Mesodermal cell (in vitro differentiated cells): ENCODE results near the gene RHOT2.

Source experiments
- H3K27ac ChIP-seq: 2 replicates; pipeline ENCODE4 v1.7.0; 2013; ENCODE audit warnings: mild to moderate bottlenecking, low read depth, low read length, moderate library complexity; ENCODE audit not compliant: severe bottlenecking
- H3K36me3 ChIP-seq: 2 replicates; pipeline ENCODE4 v1.7.1; 2013; ENCODE audit warnings: mild to moderate bottlenecking, low read length, moderate library complexity; ENCODE audit not compliant: control insufficient read depth, insufficient read depth
- H3K4me1 ChIP-seq: one replicate; pipeline ENCODE4 v1.7.1; 2013; ENCODE audit warnings: mild to moderate bottlenecking, low read length; ENCODE audit not compliant: insufficient read depth, control insufficient read depth, poor library complexity, severe bottlenecking
- H3K4me3 ChIP-seq: 2 replicates; pipeline ENCODE4 v1.7.0; 2013; ENCODE audit warnings: low read length, control low read depth, mild to moderate bottlenecking; ENCODE audit not compliant: insufficient read depth, poor library complexity, severe bottlenecking; ENCODE audit errors: extremely low read depth
- H3K9me3 ChIP-seq: 2 replicates; pipeline ENCODE4 v1.7.1; 2013; ENCODE audit warnings: mild to moderate bottlenecking, low read length, moderate library complexity; ENCODE audit not compliant: control insufficient read depth
- WGBS, 2 experiments: methylation state at CpG; one replicate each; pipeline ENCODE4 v1.1.5; 2013; ENCODE audit warnings: missing lambda C conversion rate in 2 of 2; ENCODE audit not compliant: insufficient coverage in 2 of 2; 5-methylcytosine and 5-hydroxymethylcytosine counted together

RHOT2 gene

DNA sequence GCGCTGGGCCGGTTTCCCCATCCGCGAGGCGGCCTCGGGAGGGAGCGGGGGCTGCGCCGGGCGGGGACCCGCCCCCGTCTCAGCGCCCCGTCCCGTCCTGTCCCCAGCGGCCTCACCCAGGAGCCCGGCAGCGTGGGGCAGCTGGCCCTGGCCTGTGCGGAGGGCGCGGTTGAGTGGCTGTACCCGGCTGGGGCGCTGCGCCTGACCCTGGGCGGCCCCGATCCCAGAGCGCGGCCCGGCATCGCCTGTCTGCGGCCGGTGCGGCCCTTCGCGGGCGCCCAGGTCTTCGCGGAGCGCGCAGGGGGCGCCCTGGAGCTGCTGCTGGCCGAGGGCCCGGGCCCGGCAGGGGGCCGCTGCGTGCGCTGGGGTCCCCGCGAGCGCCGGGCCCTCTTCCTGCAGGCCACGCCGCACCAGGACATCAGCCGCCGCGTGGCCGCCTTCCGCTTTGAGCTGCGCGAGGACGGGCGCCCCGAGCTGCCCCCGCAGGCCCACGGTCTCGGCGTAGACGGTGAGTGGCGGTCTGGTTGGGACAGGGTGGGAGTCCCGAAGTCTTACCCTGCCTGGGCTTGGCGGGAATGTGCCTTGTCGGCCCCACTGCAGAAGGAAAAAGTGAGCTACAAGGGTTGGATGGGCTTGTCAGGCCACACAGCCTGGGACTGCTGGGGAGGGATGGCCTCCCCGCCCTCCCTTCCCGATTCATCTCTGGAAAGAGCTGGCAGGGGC lies 47.7 kb downstream of the RHOT2 start:
- H3K4me1 ChIP-seq, result peaks cover 17% of the 10 kb centered on the region
- 5% methylated on average over 51 to 69 of the region's 74 CpGs for WGBS, 2 experiments
- no peaks in the 10 kb centered on the region for H3K9me3 ChIP-seq
- H3K36me3 ChIP-seq, result peaks cover 4% of the 10 kb centered on the region
- H3K27ac ChIP-seq, result peak overlapping the region; percentile 53
- peak overlapping the region; percentile 58 for H3K4me3 ChIP-seq

DNA sequence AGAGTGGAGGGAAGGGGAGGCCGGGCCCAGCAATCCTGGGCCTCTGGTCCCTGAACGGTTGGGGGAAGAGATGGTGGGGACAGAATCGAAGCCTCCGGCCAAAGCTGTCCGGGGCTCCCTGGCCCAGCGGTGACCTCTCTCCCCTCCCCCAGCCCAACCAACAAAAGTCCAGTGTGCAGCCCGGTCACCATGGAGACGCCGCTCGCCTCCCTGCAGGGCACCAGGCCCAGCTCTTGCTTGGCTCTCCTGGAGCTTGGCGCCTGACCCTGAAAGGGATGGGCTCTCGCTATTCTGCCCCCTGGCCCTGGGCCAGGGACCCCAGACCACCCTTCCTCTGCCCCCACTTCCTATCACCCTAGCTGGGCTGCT lies 48.3 kb downstream of the RHOT2 start:
- WGBS, 2 experiments, result 18 to 31% methylated on average over 4 to 11 of the region's 12 CpGs
- Histone ChIP-seq H3K9me3 (no peaks in the 10 kb centered on the region), H3K4me1 (peaks cover 16% of the 10 kb centered on the region), H3K36me3 (peaks cover 4% of the 10 kb centered on the region), H3K27ac (peak overlapping the region; percentile 53), H3K4me3 (peak overlapping the region; percentile 58)

DNA sequence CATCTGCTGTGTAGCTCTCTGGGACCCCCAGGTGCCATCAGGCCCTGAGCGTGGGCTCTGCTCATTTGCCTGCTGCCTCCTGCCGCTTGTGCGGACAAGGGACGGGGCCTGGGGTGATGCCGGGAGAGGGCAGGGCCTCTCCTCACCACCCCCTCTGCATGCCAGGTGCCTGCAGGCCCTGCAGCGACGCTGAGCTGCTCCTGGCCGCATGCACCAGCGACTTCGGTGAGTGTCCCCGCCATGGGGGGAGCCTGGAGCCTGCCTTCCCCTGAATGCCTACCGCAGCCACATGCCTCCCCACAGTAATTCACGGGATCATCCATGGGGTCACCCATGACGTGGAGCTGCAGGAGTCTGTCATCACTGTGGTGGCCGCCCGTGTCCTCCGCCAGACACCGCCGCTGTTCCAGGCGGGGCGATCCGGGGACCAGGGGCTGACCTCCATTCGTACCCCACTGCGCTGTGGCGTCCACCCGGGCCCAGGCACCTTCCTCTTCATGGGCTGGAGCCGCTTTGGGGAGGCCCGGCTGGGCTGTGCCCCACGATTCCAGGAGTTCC lies 48.9 kb downstream of the RHOT2 start:
- 92% methylated on average over 17 to 29 of the region's 29 CpGs for WGBS, 2 experiments
- peaks cover 16% of the 10 kb centered on the region for H3K4me1 ChIP-seq
- H3K9me3 ChIP-seq, result no peaks in the 10 kb centered on the region
- H3K36me3 ChIP-seq, result peaks cover 4% of the 10 kb centered on the region
- H3K27ac ChIP-seq, result no peak overlapping the region
- H3K4me3 ChIP-seq, result no peak overlapping the region

DNA sequence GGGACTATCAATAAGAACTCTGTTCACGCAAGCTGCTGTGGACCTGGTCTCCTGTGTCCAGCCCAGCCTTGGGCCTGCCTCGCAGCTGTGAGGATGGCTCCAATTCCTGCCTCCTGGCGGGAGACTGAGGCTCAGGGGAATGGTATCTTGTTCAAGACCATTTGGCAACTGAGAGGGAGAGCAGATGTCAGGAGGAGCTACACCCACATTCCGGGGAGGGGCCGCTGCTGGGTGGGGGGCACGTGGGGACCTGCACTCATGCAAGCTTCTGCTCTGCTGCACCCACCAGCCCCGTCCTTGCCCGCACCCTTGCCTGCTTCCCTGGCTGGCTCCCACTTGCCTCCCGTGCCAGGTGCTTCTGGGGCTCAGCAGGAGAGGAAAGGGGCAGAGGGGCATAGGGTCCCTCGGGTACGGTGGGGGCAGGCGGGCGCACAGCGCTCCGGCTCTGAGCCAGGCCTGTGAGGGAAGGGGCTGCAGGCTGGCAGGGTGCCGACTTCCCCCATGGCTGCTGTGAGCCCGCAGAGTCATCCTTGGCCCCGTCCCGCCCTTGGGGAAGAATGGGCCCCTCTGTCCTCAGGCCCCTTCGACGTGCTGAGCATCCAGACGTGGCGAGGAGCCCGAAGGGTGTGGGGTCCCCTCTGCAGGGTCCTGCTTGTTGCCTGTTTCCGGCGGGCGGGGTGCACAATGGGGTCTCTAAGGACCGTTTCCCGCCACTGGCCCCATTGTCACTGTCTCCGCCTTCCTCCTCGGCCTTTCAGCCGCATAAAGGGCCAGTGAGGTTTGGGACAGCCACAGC lies 49.7 kb downstream of the RHOT2 start:
- H3K36me3 ChIP-seq, result peaks cover 5% of the 10 kb centered on the region
- H3K4me3 ChIP-seq, result no peak overlapping the region
- WGBS, 2 experiments, result 78 to 83% methylated on average over 26 to 28 of the region's 32 CpGs
- no peak overlapping the region for H3K27ac ChIP-seq
- H3K9me3 ChIP-seq, result no peaks in the 10 kb centered on the region
- H3K4me1 ChIP-seq, result peaks cover 16% of the 10 kb centered on the region

DNA sequence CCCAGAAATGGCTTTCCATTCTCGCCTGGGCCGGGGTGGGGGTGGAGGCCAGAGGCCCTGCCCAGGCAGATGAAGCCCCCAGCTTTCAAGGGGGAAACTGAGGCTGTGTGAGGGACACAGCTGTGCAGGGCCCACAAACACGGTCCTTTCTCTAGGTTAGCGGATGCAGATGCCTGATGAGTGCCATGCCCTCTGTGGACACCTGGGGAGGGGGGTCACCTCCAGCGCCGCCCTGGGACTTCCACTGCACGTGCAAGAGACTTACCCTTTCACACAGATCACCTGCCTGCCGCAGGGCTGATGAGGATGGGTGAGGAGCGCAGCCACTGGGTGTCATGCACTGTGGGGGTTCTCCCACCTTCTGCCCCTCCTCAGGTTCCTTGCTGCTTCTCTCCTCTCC lies 50.5 kb downstream of the RHOT2 start:
- no peak overlapping the region for H3K27ac ChIP-seq

DNA sequence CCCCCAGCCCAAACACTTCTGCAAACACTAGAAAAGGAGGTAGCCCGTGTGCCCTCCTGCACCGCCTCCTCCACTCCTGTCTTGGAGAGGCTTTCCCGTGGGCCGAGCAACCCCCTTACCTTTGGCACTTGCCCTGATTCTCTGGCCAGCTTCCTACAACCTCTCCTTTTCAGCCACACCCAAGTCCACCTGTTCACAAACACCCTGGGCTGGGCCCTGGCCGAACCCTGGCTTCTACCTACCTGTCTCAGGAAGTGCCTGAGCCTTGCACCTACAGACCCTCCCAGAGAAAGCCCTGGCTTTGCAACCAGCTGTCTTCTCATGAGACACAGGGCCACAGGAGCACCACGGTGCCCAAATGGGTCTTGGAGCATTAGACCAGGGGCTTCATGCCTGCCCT lies 51.0 kb downstream of the RHOT2 start:
- H3K27ac ChIP-seq, result no peak overlapping the region
- H3K9me3 ChIP-seq, result no peaks in the 10 kb centered on the region
- H3K36me3 ChIP-seq, result peaks cover 7% of the 10 kb centered on the region
- peaks cover 16% of the 10 kb centered on the region for H3K4me1 ChIP-seq
- 91% methylated on average over 3 to 5 of the region's 6 CpGs for WGBS, 2 experiments
- no peak overlapping the region for H3K4me3 ChIP-seq

More for the DNA sequence above, 50.5 kb downstream of the RHOT2 start:
- peaks cover 7% of the 10 kb centered on the region for H3K36me3 ChIP-seq
- WGBS, 2 experiments, result 86 to 92% methylated on average over 6 to 9 of the region's 9 CpGs
- no peak overlapping the region for H3K4me3 ChIP-seq
- H3K4me1 ChIP-seq, result peaks cover 16% of the 10 kb centered on the region
- no peaks in the 10 kb centered on the region for H3K9me3 ChIP-seq

DNA sequence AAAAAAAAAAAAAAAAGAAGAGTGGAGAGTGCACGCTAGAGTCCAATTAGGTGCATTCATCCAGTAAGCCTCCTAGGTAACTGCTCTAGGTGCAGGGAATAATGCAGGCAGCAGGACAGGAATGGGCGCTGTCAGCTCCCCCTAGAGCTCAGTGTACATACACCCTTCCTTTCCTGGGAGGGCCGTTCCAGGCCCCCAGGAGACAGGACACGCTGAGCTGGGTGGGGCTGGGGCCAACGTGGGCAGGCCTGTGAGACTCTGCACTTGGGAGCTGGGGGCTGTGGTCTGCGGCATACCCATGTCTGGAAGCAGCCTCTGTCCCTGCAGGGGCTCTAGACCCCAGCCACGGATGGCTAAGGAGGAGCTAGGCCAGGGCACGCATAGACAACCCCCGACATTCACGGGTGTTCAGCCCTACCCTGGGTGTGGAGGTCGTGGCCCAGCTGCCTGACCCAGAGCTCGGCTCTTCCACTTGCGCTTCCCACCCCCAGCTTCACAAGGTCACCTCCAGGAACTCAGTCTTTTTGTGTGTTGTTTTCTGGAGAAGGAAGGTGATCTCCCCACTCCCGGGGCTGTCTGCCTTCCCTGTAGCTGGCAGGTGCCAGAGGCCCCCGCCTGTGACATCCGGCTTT lies 52.0 kb downstream of the RHOT2 start:
- 22 to 32% methylated on average over 6 to 12 of the region's 16 CpGs for WGBS, 2 experiments
- H3K4me1 ChIP-seq, result peaks cover 16% of the 10 kb centered on the region

DNA sequence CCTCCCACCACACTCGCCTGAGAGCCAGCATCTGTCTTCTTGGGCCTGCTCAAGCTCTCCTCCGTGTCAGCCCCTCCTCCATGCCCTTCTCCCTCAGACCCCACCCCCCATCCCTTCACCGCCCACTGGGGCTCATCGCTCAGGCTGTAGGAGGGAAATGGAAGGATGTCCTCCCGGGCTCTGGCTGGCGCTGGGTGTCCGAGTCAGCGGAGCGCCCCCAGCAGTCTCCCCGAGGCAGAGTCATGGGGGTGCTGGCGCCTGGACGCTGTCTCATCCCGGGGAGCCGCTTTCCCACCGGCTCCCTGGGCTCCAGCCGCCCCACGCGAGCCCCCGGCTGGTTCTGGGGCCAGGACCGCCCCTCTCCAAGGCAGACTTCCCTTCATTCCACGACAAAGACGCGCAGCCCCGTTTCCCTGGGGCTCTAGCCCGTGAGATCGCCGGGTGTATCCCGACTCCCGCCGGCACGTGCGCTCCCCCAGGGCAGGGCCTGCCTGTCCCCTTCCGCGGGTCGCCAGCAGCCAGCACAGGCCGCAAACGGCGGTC lies 52.6 kb downstream of the RHOT2 start:
- Histone ChIP-seq H3K36me3 (peaks cover 7% of the 10 kb centered on the region), H3K27ac (peak overlapping the region; percentile 87), H3K4me3 (peak overlapping the region; percentile 67), H3K4me1 (peaks cover 16% of the 10 kb centered on the region), H3K9me3 (no peaks in the 10 kb centered on the region)
- 0% methylated on average over 34 to 37 of the region's 38 CpGs for WGBS, 2 experiments

More for the DNA sequence above, 52.0 kb downstream of the RHOT2 start:
- Histone ChIP-seq H3K36me3 (peaks cover 7% of the 10 kb centered on the region), H3K9me3 (no peaks in the 10 kb centered on the region), H3K27ac (peak overlapping the region; percentile 87), H3K4me3 (peak overlapping the region; percentile 67)

DNA sequence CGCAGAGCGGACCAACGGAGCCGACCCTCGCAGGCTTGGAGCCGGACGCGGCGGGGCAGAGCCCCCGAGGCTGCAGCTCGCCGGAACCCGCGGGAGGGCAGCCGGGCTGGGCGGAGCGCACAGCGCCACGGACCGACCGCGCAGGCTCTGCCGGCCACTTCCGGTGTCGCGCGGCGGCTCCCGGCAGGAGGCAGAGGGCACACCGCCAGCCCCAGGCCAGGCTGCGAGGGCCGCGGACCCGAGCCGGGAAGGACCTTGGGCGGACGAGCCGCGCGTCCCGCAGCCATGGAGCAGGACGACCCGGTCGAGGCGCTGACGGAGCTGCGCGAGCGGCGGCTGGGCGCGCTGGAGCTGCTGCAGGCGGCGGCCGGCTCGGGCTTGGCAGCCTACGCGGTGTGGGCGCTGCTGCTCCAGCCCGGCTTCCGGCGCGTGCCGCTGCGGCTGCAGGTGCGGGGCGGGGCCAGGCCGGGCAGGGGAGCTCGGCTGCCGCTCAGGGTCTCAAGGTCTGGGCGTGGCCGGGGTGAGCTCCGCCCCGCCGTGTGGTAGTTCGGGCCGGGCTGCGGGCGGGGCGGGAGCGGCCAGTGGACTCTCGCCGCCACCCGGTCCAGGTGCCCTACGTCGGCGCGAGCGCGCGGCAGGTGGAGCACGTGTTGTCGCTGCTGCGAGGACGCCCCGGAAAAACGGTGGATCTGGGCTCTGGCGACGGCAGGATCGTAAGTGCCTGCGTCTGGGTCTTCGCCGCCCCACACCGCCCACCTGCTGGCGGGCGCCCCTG lies 53.2 kb downstream of the RHOT2 start, which contains the start of gene ANTKMT:
TSS of gene ANTKMT (plus strand) at position 157 of the 775 bp plus-strand sequence. CDS start at position 286, 129 bp downstream.
- 11% methylated on average over 90 to 97 of the region's 106 CpGs for WGBS, 2 experiments
- Histone ChIP-seq H3K4me3 (peak within 1 kb of the TSS; percentile 67), H3K36me3 (peaks cover 7% of the 10 kb centered on the region), H3K9me3 (no peaks in the 10 kb centered on the region), H3K27ac (peak within 1 kb of the TSS; percentile 87), H3K4me1 (peaks cover 14% of the 10 kb centered on the region)
